ENCODE results near the gene FOXJ3.
A peak's percentile ranks its signal among the peaks of the same experiment; 100 is the strongest.

FOXJ3 gene

DNA sequence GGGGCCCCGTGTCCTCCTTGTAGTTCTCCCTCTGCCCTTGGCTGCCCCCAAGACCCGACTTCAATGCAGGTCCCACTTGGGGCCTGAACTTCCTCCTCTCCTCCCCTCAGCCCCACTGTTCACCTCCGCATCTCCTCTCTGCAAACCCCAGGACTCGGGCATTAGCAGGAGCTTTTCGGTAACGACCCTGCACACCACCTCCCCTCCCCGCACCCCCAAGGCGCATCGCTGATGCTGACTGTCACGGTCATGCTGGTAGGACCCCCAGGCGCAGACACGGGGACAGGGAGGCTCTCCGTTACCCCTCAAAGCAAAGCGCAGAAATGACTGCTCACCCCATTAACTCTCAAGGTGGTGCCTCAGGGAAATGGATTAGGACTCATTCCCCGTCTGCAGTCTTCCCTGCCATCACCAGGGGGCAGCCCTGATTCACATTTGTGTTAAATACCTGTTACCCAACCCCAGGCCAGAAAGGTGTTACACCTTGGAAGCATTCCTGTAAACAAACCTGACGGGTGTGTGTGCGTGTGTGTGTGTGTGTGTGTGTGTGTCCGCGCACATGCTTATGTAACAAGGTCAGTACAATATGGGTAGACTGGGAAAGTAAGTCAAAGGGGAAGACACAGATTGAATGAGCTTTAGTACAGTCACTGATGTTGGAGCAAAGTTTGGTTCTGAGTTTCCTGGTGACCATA is 188.3 kb downstream of the FOXJ3 start:
- Histone ChIP-seq H3K4me3 (no peak overlapping the region), H3K27ac (no peak overlapping the region), H3K36me3 (ENCODE audit: insufficient read depth, low read length) (no peaks in the 10 kb centered on the region), H3K9ac (ENCODE audit: insufficient read length) (no peak overlapping the region), H3K9me3 (ENCODE audit: low read depth, low read length) (no peaks in the 10 kb centered on the region)
- no peak for TF ChIP-seq EZH2 (IDR thresholded peaks at IDR 0.05)
- TF ChIP-seq FOXP2 (optimal IDR thresholded peaks at IDR 0.05; ENCODE audit: control extremely low read depth, extremely low read length, insufficient read depth) = no peak
- TF ChIP-seq POLR2AphosphoS5 (IDR thresholded peaks at IDR 0.05; ENCODE audit: borderline replicate concordance, low read depth, low read length) = no peak
- DNase-seq (ENCODE audit: low read depth, low spot score) = no peak

DNA sequence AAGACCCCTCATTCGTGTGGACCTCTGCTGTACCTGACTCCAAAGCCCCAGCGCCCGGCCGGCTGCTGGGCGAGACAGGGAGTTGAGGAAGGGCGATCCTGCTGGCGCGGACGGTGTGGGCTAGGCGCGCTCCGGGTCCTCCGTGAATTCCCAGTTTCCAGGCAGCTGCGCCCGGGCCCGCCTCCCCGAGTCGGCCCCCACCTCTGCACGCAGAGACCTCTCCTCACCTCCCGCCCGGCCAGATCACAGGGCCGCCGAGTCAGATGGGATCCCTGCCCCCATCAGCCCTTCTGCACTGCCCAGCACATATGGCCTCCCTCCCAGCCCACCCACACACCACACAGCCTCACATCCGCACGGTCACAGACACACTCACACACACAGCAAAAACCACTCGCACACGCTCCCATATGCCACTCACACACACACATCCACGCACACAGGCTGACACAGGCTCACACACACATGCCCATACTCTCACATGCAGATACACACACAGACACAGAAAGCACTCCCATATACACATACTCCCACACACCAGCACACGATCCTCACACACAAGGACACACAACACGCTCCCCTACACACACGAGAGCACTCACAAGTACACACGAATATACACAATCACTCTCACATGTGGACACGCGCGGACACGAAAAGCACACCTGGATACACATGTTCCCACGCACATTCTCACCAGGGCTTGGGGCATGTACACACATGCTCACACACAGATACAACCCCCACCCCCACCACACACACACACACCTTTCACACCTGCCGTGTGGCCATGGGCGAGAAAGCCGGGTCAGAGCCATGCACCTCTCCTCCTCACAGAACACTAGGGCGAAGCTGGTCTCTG is 189.0 kb downstream of the FOXJ3 start:
- Histone ChIP-seq H3K9me3 (ENCODE audit: low read depth, low read length) (no peaks in the 10 kb centered on the region), H3K9ac (ENCODE audit: insufficient read length) (no peak overlapping the region), H3K36me3 (ENCODE audit: insufficient read depth, low read length) (no peaks in the 10 kb centered on the region), H3K4me3 (no peak overlapping the region), H3K27ac (no peak overlapping the region)
- DNase-seq (ENCODE audit: low read depth, low spot score) = no peak
- no peak for TF ChIP-seq EZH2 (IDR thresholded peaks at IDR 0.05)
- no peak for TF ChIP-seq FOXP2 (optimal IDR thresholded peaks at IDR 0.05; ENCODE audit: control extremely low read depth, extremely low read length, insufficient read depth)
- no peak for TF ChIP-seq POLR2AphosphoS5 (IDR thresholded peaks at IDR 0.05; ENCODE audit: borderline replicate concordance, low read depth, low read length)

DNA sequence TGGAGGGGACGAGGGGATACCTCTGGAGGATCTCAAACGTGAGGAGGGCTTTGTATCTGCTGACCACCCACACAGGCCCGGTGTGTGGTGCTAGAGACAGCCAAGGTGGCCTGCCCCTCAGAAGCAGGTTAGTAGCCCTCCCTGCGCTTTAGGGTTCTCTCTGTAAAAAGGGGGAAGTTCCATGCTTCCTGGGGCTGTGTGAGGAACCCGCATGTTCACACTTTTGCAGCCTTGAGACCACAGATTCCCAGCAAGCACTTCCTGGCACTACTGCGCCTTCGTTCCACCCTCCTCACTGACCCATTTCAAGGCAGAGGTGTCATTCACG is 189.7 kb downstream of the FOXJ3 start:
- DNase-seq (ENCODE audit: low read depth, low spot score) = no peak
- no peak overlapping the region for H3K4me3 ChIP-seq
- TF ChIP-seq POLR2AphosphoS5 (IDR thresholded peaks at IDR 0.05; ENCODE audit: borderline replicate concordance, low read depth, low read length) = no peak
- no peaks in the 10 kb centered on the region for H3K9me3 ChIP-seq (ENCODE audit: low read depth, low read length)
- H3K36me3 ChIP-seq (ENCODE audit: insufficient read depth, low read length) = no peaks in the 10 kb centered on the region
- no peak overlapping the region for H3K27ac ChIP-seq
- H3K9ac ChIP-seq (ENCODE audit: insufficient read length) = no peak overlapping the region

DNA sequence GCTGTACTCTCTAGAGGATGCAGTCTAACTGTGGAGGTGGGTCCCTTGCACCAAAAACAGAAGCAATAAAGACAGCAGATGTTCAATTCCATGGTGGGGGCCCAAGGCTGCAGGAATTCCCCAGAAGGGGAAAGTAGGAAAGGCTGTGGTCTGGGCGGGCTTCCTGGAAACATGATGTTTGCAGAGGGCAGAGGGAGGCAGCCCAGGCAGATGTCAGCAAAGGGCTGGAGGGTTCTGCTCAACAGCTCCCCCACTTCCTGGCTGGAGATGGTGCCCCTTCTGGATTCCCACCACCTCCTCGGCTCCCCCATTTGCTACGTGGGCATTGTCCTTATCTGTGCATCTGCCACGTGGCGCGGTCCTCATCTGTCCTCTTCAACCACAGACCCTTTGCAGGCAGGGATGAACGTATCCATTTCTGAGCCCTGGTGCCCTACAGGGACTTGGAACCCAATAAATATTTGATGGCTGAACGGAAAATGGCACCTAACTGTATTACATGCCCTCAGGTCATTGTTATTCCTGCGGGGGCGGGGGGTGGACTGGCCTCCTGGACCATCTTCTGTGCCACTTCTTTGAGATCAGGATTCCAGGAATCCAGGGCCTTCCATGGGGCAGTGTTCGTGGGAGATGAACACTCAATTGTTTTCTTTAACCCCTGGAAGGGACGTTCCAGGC is 190.2 kb downstream of the FOXJ3 start:
- H3K9ac ChIP-seq (ENCODE audit: insufficient read length) = no peak overlapping the region
- no peak overlapping the region for H3K4me3 ChIP-seq
- H3K36me3 ChIP-seq (ENCODE audit: insufficient read depth, low read length) = no peaks in the 10 kb centered on the region
- no peak for DNase-seq (ENCODE audit: low read depth, low spot score)
- H3K9me3 ChIP-seq (ENCODE audit: low read depth, low read length) = no peaks in the 10 kb centered on the region
- no peak overlapping the region for H3K27ac ChIP-seq
- TF ChIP-seq FOXP2 (optimal IDR thresholded peaks at IDR 0.05; ENCODE audit: control extremely low read depth, extremely low read length, insufficient read depth) (no peak), EZH2 (IDR thresholded peaks at IDR 0.05) (no peak), POLR2AphosphoS5 (IDR thresholded peaks at IDR 0.05; ENCODE audit: borderline replicate concordance, low read depth, low read length) (no peak)

DNA sequence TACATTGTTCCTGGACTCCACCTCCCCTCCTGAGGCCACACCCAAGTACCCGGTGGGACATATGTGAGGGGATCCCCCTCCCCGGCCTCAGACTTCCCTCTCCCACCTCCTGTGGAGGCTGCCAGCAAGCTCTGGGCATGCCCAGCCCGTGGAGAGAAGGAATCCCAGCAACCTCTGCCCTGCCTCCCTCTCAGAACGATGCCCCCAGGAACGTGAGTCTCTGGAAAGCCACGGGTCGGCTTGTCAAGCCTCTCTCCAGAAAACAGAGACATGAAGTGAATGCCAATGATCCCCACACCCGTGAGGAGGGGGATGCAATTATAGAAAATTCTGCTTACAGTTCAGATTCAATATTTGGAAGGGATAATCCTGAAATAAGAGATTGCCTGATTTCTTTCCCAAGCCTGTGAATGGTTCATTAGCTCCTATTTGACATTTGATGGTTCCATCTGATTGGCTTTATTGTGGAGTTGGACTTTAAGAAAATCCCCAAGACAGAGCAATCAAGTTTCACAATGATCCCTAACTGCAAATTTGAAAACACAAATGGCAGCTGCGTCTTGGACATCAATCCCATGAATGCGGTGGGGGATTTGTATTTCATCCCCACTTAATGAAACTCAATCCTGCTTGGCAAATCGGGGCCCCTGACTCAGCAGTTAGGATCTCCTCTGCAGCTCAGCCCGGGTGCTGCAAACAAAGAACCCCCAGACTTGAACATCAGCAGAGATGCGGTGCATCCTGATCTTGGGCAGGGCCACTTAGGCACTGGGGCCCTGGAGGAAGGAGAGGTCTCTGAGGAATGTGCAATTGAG is 190.9 kb downstream of the FOXJ3 start:
- H3K36me3 ChIP-seq (ENCODE audit: insufficient read depth, low read length) = no peaks in the 10 kb centered on the region
- TF ChIP-seq POLR2AphosphoS5 (IDR thresholded peaks at IDR 0.05; ENCODE audit: borderline replicate concordance, low read depth, low read length) = no peak
- no peak for TF ChIP-seq FOXP2 (optimal IDR thresholded peaks at IDR 0.05; ENCODE audit: control extremely low read depth, extremely low read length, insufficient read depth)
- no peak for TF ChIP-seq EZH2 (IDR thresholded peaks at IDR 0.05)
- H3K9ac ChIP-seq (ENCODE audit: insufficient read length) = no peak overlapping the region
- peak overlapping the region; percentile 44 for H3K4me3 ChIP-seq
- no peaks in the 10 kb centered on the region for H3K9me3 ChIP-seq (ENCODE audit: low read depth, low read length)
- H3K27ac ChIP-seq = no peak overlapping the region
- DNase-seq (ENCODE audit: low read depth, low spot score) = no peak

DNA sequence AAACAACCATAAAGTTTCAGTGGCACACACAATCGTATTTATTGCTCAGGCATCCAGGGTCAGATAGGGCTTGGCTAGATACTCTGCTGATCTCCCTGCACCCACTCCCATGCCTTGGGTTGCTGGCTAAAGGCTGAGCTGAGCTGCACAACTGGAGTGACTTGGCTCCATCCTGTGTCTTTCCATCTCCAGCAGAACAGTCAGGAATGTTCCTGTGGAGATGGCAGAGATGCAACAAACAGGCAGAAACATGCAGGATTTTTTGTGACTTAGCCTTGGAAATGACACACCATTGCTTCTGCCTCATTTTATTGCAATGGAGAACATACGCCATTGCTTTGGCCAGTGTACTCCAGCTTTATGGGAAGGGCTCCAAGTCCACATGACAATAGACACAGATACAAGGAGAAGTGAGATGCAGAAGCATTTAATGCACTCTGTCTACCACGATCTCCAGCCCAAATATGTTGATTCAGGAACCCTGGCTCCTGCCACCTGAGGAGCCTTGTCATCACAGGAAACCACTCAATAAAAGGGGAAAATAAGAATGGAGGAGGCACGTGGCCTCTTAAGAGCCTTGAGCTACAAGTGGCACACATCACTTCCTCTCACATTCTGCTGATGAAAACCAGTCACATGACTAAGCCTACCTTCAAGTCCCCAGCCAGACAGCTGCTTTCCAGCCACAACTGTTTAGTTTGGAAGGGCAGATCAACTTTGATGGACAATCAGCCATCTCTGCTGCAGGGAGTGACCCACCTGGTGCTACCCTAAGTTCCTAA is 191.9 kb downstream of the FOXJ3 start:
- H3K36me3 ChIP-seq (ENCODE audit: insufficient read depth, low read length) = no peaks in the 10 kb centered on the region
- no peak for TF ChIP-seq POLR2AphosphoS5 (IDR thresholded peaks at IDR 0.05; ENCODE audit: borderline replicate concordance, low read depth, low read length)
- peak; percentile 12 for TF ChIP-seq FOXP2 (optimal IDR thresholded peaks at IDR 0.05; ENCODE audit: control extremely low read depth, extremely low read length, insufficient read depth)
- no peaks in the 10 kb centered on the region for H3K9me3 ChIP-seq (ENCODE audit: low read depth, low read length)
- no peak overlapping the region for H3K9ac ChIP-seq (ENCODE audit: insufficient read length)
- H3K4me3 ChIP-seq = peak overlapping the region; percentile 44
- H3K27ac ChIP-seq = no peak overlapping the region; the same call in 1 of the 2 replicates
- DNase-seq (ENCODE audit: low read depth, low spot score) = peak; percentile 45

DNA sequence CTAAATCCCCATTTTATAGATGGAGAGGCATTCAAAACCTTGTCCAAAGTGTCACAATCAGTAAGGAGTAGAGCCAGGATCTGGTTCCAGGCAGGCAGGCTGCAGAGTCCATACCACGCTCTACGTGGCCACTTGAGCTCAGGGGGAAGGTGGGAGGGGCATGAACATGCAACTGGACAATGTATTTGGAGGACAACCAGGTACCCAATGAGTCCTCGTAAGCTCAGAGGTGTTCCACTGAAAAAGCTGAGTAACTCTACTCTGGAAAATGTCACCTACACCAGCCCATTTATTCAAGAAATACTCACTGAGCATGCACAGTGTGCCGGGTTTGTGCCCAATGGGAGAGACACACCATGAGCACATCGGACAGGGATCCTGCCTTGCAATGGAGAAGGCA is 193.1 kb downstream of the FOXJ3 start:
- no peak overlapping the region for H3K9ac ChIP-seq (ENCODE audit: insufficient read length)

More for the DNA sequence above, 193.1 kb downstream of the FOXJ3 start:
- H3K27ac ChIP-seq = no peak overlapping the region
- no peak overlapping the region for H3K4me3 ChIP-seq
- TF ChIP-seq EZH2 (IDR thresholded peaks at IDR 0.05) (no peak), FOXP2 (optimal IDR thresholded peaks at IDR 0.05; ENCODE audit: control extremely low read depth, extremely low read length, insufficient read depth) (no peak), POLR2AphosphoS5 (IDR thresholded peaks at IDR 0.05; ENCODE audit: borderline replicate concordance, low read depth, low read length) (no peak)
- H3K9me3 ChIP-seq (ENCODE audit: low read depth, low read length) = no peaks in the 10 kb centered on the region
- H3K36me3 ChIP-seq (ENCODE audit: insufficient read depth, low read length) = no peaks in the 10 kb centered on the region
- no peak for DNase-seq (ENCODE audit: low read depth, low spot score)
